Vagina (tissue), 2 donors: Measurements from ENCODE around the gene KIRREL3. TPM values are rescaled to one million over a fixed set of nuclear protein-coding genes. Genes with fewer than 3 reads are reported as not detected.

Experiments used
- DNase-seq, 2 donors: peaks; one replicate each; pipeline ENCODE4 v3.0.0-alpha.2; 2017; ENCODE audit errors: extremely low spot score in 2 of 2
- H3K27ac ChIP-seq: fragments of 200-600 bp; sonication (generic); one replicate; pipeline ENCODE4 v1.5.1; 2019
- H3K27me3 ChIP-seq: fragments of 200-600 bp; sonication (generic); one replicate; pipeline ENCODE4 v1.5.1; 2019
- H3K36me3 ChIP-seq, 2 donors: fragments of 200-600 bp; sonication (generic); one replicate each; pipeline ENCODE4 v1.5.1; 2017 to 2019
- H3K4me1 ChIP-seq: fragments of 200-600 bp; sonication (generic); one replicate; pipeline ENCODE4 v1.5.1; 2019
- H3K4me3 ChIP-seq, 2 donors: fragments of 200-600 bp; sonication (generic); 1 replicate in 1 of 2; 2 replicates in 1 of 2; pipeline ENCODE4 v1.5.1; 2016 to 2019
- H3K9me3 ChIP-seq: fragments of 200-600 bp; sonication (generic); one replicate; pipeline ENCODE4 v1.5.1; 2019
- CTCF ChIP-seq, 3 experiments: fragments of 450-650 bp in 2 of 3; fragments of 200-600 bp in 1 of 3; sonication (generic) in 1 of 3; IDR thresholded peaks; one replicate each; pipeline ENCODE4 v1.5.1; 2017 to 2019; ENCODE audit warnings: antibody characterized with exemption in 3 of 3, mild to moderate bottlenecking in 2 of 3, moderate library complexity in 2 of 3
- POLR2A ChIP-seq, 2 donors: fragments of 450-650 bp; IDR thresholded peaks; one replicate each; pipeline ENCODE4 v1.6.1; 2017; ENCODE audit warnings: antibody characterized with exemption in 2 of 2, mild to moderate bottlenecking in 2 of 2, moderate library complexity in 2 of 2
- POLR2AphosphoS5 ChIP-seq, 2 donors: sonication (generic); formaldehyde crosslinking; IDR thresholded peaks; one replicate each; pipeline ENCODE4 v1.9.0; 2017; ENCODE audit warnings: antibody characterized with exemption in 2 of 2, mild to moderate bottlenecking in 2 of 2, low read depth in 1 of 2; ENCODE audit not compliant: insufficient read depth in 1 of 2
- intact Hi-C: fragments of 100-400 bp; cut with DNase I; formaldehyde crosslinking; loops from one replicate; pipeline ENCODE4 v1.15.1; 2023
- total RNA-seq: library from RNA; depleted of rRNA; stranded (reverse); fragments of >200 nt; gene quantifications from one replicate; pipeline ENCODE4 v1.2.3, GENCODE V29; 2016

Gene KIRREL3
- total RNA-seq, 1 donor from 2014 or later: not detected

GRCh38 chr11:126655807-126656128, 344.8 kb downstream of the KIRREL3 start:
- no peak for DNase-seq
- intact Hi-C loops: loop anchor here (10.0 kb wide), 1 partner anchor 701 kb away; no protein-coding TSS in a partner anchor
- no peak overlapping the region for H3K27ac ChIP-seq
- no peak overlapping the region for H3K4me3 ChIP-seq
- no peaks in the 10 kb centered on the region for H3K36me3 ChIP-seq
- no peaks in the 10 kb centered on the region for H3K9me3 ChIP-seq
- no peaks in the 10 kb centered on the region for H3K27me3 ChIP-seq
- H3K4me1 ChIP-seq: peaks cover 11% of the 10 kb centered on the region
- TF ChIP-seq POLR2AphosphoS5 (IDR thresholded peaks at IDR 0.05; ENCODE audit: insufficient read depth in 1 of 2, low read depth in 1 of 2): no peak
- TF ChIP-seq POLR2A (IDR thresholded peaks at IDR 0.05): no peak
- TF ChIP-seq CTCF (IDR thresholded peaks at IDR 0.05): no peak

- DNase-seq: no peak
- TF ChIP-seq POLR2AphosphoS5 (IDR thresholded peaks at IDR 0.05; ENCODE audit: insufficient read depth in 1 of 2, low read depth in 1 of 2): no peak
- no peak for TF ChIP-seq POLR2A (IDR thresholded peaks at IDR 0.05)
- no peak for TF ChIP-seq CTCF (IDR thresholded peaks at IDR 0.05)
- Histone ChIP-seq H3K36me3 (no peaks in the 10 kb centered on the region), H3K4me3 (no peak overlapping the region), H3K4me1 (peaks cover 11% of the 10 kb centered on the region), H3K27ac (no peak overlapping the region), H3K27me3 (no peaks in the 10 kb centered on the region), H3K9me3 (no peaks in the 10 kb centered on the region)
- intact Hi-C loops: loop anchor here (10.0 kb wide), 1 partner anchor 700 kb away; no protein-coding TSS in a partner anchor
These were observed 345.4 kb downstream of the KIRREL3 start for GRCh38 chr11:126654886-126655806.

DNA sequence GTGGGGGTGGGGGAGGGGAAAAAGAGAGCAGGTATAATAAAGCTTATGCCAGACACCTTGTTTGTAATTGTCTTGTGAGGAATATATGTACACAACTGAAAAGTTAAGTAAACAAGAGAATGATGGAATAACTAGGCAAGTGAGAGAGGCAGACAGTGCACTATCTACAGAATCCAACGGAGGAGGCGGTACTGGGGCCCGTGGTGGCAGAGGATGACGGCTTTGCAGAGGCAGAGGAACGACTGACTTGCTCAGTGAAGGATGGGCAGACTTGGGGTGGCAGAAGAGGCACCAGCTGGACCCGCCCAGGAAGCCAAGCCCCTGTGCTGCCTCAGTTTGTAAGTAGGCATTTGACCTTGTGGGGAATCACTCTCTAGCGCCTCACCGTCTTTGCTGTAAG, 347.5 kb downstream of the KIRREL3 start:
- TF ChIP-seq POLR2A (IDR thresholded peaks at IDR 0.05) (no peak), POLR2AphosphoS5 (IDR thresholded peaks at IDR 0.05; ENCODE audit: insufficient read depth in 1 of 2, low read depth in 1 of 2) (no peak), CTCF (IDR thresholded peaks at IDR 0.05) (no peak)
- no peak overlapping the region for H3K4me3 ChIP-seq
- no peaks in the 10 kb centered on the region for H3K36me3 ChIP-seq
- no peak overlapping the region for H3K27ac ChIP-seq
- DNase-seq: no peak
- no peaks in the 10 kb centered on the region for H3K27me3 ChIP-seq
- intact Hi-C loops: loop anchor here (10.0 kb wide), 1 partner anchor 698 kb away; no protein-coding TSS in a partner anchor
- H3K9me3 ChIP-seq: no peaks in the 10 kb centered on the region
- peaks cover 7% of the 10 kb centered on the region for H3K4me1 ChIP-seq

DNA sequence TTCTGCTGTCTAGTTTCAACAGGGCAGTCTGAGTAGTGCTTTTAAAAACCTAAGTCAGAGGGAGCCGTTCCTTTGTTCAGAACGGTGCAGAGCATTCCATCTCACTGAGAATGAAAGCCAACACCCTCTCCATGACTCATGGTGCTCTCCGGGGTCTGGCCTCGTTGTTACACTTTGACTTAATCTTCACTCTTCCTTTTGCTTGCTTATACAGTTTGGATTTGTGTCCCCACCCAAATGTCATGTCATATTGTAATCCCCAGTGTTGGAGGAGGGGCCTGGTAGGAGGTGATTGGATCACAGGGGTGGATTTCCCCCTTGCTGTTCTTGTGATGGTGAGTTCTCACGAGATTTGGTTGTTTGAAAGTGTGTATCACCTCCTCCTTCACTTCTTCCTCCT, 352.8 kb downstream of the KIRREL3 start:
- H3K4me1 ChIP-seq: peaks cover 15% of the 10 kb centered on the region
- no peaks in the 10 kb centered on the region for H3K27me3 ChIP-seq
- no peak overlapping the region for H3K27ac ChIP-seq
- DNase-seq: no peak
- H3K4me3 ChIP-seq: no peak overlapping the region
- intact Hi-C loops: no loop called here
- H3K9me3 ChIP-seq: no peaks in the 10 kb centered on the region
- no peaks in the 10 kb centered on the region for H3K36me3 ChIP-seq
- TF ChIP-seq POLR2A (IDR thresholded peaks at IDR 0.05) (no peak), CTCF (IDR thresholded peaks at IDR 0.05) (no peak), POLR2AphosphoS5 (IDR thresholded peaks at IDR 0.05; ENCODE audit: insufficient read depth in 1 of 2, low read depth in 1 of 2) (no peak)
